Stimulated activated CD8-positive, alpha-beta memory T cell treated with anti-CD3 and anti-CD28 coated beads, Interleukin-7, amount 100 ng/mL, for 48 hours (primary cell): Measurements from ENCODE around the gene VTN.
"Not testable (repeated sequence)": the region's sequence is repeated elsewhere in the genome, so short reads cannot be mapped to it uniquely, and the experiment has no call there.

Experiments used
- DNase-seq, 2 donors: peaks; one replicate each; pipeline ENCODE4 v3.0.0-alpha.2; 2020; ENCODE audit warnings: low read depth in 1 of 2; ENCODE audit errors: extremely low read depth in 1 of 2

The VTN gene

GRCh38 chr17:28345419-28346198 is 24.5 kb downstream of the VTN start:
- DNase-seq: no peak

- DNase-seq: no peak
These were observed 25.6 kb downstream of the VTN start for GRCh38 chr17:28344435-28344901.

- no peak for DNase-seq
These were observed 26.1 kb downstream of the VTN start for GRCh38 chr17:28344011-28344410.

- no peak for DNase-seq
These were observed 26.6 kb downstream of the VTN start for GRCh38 chr17:28343491-28343932.

GRCh38 chr17:28342313-28342712 is 27.8 kb downstream of the VTN start:
- no peak for DNase-seq

GRCh38 chr17:28341516-28341915 is 28.6 kb downstream of the VTN start:
- DNase-seq: no peak

GRCh38 chr17:28340374-28340773 is 29.7 kb downstream of the VTN start:
- DNase-seq: no peak

- DNase-seq: no peak
These were observed 30.7 kb downstream of the VTN start for GRCh38 chr17:28339431-28339830.

- DNase-seq: not testable (repeated sequence)
These were observed 31.3 kb downstream of the VTN start for GRCh38 chr17:28338769-28339212.

- no peak for DNase-seq
These were observed 31.9 kb downstream of the VTN start for GRCh38 chr17:28338056-28338768.

- DNase-seq: no peak
These were observed 33.9 kb downstream of the VTN start for GRCh38 chr17:28335959-28336871.

GRCh38 chr17:28335201-28335958 is 34.7 kb downstream of the VTN start, which contains the start of the genes IFT20 and TNFAIP1:
IFT20 (minus strand) TSS chr17:28335472; CDS start chr17:28331985, 3,487 bp downstream.
TNFAIP1 (plus strand) TSS chr17:28335761; CDS start chr17:28339522, 3,761 bp downstream.
- peak; percentile 96 to 98 for DNase-seq

- no peak for DNase-seq
These were observed 35.4 kb downstream of the VTN start for GRCh38 chr17:28334666-28335200.

- no peak for DNase-seq
These were observed 35.9 kb downstream of the VTN start for GRCh38 chr17:28334171-28334570.

GRCh38 chr17:28333083-28333746 is 36.9 kb downstream of the VTN start:
- no peak for DNase-seq

- DNase-seq: no peak
These were observed 38.2 kb downstream of the VTN start for GRCh38 chr17:28331891-28332420.

GRCh38 chr17:28330671-28331070 is 39.4 kb downstream of the VTN start:
- DNase-seq: no peak

- DNase-seq: no peak
These were observed 41.8 kb downstream of the VTN start for GRCh38 chr17:28328325-28328724.

GRCh38 chr17:28327709-28328108 is 42.4 kb downstream of the VTN start:
- no peak for DNase-seq
